Stimulated activated CD8-positive, alpha-beta memory T cell treated with anti-CD3 and anti-CD28 coated beads, Interleukin-4, amount 100 ng/mL, for 4 hours (primary cell): ENCODE data around the gene BPI.
"Not testable (repeated sequence)": the region's sequence is repeated elsewhere in the genome, so short reads cannot be mapped to it uniquely, and the experiment has no call there.

Experiments used
- DNase-seq, 2 donors: peaks; one replicate each; pipeline ENCODE4 v3.0.0-alpha.2; 2020; ENCODE audit warnings: low read depth in 2 of 2, low spot score in 1 of 2

Gene BPI

DNA sequence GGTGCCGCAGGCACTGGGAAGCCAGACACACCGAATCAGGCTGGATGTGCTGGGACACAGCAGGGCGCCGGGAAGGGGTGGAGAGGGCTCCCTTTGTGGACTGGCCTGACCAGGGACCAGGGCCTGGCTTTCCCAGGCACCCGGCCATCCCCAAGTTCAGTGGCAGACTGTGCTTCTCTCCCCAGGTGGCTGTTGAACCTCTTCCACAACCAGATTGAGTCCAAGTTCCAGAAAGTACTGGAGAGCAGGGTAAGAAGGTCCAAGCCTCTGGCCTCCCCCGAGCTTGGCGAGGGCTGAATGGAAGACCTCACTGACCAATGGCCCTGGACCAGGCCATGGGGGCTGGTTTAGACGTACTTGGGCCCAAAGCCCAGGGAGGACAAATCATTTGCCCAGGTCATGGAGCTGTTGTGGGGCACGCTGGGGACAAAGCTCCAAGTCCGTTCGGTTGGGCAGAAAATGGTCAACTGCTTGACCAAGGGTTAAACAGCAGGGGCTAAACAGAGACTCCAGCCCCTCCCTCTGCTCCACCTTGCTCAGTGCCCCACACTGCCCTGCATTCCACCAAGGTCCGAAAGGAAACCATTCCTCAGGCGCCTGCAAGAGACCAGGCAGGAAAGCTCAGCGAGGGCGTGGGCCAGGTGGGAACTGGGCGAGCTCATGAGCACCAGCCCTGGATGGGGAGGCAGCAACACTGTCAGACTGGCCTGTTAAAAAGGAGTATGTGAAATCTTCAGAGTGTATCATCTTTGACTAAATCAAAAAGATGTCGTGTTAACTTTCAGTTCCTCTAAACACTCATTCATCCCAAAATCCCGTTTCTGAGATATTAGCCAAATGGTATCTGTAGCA, 51.4 kb downstream of the BPI start:
- DNase-seq = no peak

DNA sequence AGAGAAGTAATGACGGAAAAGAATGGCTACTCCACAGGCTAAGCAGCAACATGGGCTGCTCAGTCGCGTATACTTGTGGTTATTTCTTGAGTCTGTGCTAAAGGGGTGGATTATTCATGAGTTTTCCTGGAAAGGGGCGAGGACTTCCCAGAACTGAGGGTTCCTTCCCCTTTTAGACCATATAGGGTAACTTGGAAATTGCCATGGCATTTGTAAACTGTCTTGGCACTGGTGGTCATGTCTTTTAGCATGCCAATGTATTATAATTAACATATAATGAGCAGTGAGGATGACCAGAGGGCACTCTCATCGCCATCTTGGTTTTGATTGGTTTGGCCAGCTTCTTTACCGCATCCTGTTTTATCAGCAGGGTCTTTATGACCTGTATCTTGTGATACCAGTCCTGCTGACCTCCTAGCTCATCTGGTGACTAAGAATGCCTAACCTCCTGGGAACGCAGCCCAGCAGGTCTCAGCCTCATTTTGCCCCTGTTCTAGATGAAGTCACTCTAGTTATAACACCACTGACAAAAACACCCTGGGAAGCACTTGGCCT, 53.8 kb downstream of the BPI start:
- no peak for DNase-seq

DNA sequence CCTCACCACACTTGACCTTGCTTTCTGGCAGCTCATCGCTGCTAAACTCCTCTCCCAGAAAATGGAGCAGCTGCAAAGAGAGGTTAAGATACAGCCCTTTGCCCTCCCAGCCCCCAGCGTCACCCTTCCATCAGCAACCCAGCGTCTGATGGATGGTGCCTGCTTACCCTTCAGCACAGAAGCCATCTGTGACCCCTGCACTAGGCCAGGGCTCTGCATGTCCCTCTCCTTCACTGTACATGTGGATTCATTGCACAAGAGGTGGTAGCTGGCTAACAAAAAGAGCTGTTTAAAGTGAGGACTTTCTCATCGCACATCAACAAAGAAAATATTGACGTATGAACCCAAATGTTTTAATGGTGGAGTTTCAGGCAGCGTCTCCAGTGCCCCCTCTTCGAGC, 54.6 kb downstream of the BPI start:
- no peak for DNase-seq

DNA sequence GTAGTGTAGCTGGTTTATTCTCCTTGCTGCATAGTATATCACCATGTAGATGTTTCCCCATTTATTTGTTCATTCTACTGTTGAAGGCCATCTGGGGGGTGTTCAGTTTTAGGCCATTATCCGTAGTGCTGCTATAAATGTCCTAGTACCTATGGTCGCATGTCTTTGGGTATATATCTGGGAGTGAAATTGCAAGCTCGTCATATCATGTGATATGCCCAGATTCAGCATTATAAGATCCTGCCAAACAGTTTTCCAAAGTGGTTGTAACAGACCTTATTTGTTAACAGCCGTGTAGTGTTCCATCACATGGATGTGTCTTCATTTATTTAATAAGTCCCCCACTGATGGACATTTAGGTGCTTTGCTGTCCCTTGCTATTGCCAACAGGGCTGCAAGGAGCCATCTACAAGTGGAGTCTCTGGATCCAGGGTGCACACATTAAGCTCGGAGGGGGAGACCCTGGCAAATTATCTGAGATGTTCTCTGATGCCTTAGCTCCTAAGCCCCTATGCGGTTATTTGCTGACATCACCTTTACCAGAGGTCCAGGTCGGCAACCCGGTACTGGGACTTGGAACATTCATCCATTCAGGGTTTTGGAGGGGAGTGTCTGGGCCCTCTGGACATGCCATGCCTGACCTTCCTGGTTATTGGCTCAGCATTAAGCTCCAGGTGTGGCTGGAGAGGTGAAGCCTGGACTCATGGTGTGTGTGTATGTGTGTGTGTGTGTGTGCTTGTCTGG, 59.2 kb downstream of the BPI start:
- DNase-seq = no peak

DNA sequence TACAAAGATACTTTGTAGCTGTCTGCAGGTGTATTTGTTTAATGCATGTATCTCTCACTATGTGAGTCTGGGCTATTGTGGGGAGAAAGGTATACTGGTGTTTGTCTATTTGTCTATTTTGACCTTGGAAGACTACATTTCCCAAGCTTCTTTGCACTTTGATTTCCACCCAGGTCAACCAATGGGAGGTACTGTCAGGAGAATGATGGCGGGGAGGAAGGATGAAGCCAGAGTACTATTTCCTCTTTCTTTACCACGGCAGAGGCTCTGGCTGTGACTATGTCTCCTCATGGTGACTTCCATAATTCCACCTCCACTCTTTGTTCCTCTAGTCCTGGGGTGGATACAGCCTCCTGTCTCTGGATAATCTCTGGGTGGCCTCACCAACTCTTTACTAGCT, 65.4 kb downstream of the BPI start:
- DNase-seq = no peak

DNA sequence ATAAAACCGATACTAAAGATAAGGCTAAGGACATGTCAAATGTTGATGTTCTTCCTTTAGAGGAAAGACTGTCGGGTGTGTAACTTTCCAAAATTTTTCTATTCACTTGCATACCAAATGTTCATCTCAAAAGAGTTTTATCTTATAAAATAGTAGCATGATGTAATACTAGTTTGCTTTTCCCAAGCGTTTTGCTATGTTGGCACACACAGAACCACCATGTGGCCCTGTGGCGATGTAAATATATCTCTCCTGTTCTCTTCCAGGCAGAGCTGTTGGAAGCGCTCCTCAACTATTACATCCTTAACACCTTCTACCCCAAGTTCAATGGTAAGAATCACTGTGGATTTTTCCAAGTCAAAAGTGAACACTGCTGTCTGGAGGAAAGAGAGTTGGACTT, 68.8 kb downstream of the BPI start:
- no peak for DNase-seq

DNA sequence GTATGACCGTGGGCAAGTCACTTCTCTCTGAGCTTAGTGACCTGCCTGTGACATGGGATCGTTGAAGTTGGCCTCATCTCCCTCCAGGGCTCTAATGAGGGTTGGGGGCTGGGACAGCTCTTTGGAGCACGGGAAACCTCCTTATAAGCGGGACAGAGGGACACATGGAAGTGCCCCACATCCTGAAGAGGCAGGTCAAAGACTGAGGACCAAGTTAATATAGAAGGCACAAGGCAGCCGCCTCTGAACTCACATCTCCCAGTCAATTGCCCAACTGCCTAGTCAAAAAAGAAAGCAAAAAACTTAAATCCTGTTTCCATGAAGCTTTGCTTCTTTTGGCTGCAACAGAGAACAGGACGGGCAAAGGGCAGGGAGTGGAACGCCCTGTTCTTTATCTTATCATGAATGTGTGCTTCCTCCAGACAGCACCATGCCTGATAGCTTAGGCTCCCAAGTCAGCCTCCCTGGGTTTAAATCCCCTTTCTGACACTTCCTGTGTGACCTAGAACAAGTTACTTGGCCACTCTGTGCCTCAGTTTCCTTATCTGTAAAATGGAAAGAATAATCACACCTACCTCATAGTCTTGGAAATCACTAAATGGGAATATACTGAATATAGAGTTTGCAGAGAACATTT, 69.4 kb downstream of the BPI start:
- DNase-seq = no peak

DNA sequence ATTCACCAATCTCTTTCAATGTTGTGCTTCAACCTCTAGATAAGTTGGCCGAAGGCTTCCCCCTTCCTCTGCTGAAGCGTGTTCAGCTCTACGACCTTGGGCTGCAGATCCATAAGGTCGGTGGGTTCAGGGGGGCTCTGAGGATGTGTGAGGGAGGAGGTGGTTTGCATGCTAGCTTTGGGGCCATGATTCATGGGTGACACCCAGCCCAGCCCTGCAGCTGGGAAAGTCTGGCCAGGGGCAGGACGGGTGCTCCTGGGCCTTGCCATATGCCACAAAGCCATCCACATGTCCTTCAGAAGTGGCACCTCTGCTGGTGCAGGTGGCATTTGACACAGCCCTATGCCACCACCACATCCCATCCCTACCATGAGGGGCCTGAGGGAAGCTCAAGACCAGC, 69.9 kb downstream of the BPI start:
- DNase-seq = no peak

DNA sequence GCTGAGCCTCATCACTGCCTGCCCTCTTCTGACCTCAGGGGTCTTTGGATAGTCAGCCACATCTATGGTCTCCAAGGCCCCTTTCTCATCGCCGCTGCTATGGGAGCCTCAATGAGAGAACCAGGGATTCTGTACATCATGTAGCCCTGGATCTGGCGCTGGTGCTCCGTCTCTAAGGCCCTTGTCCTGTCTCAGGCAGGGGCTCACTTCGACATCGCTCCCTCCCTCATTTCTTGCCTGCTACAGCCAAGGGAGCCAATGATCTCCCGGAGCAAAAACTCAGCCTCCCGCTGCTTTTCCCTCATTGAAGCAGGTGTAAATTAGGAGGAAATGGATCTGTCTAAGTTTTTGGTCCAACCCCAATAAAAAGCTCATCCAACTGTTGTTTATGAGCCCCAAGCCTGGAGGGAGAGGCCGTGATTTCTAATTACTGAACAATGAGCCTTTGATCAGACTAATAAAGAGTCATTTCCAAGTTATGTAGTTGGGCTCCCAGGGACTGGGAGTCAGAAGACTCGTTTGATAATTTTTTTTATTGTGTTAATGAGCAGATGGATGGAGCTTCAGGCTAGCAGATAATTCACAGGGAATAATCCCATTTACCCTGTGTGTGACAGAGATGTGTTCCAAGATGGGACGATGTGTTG, 73.2 kb downstream of the BPI start:
- no peak for DNase-seq

DNA sequence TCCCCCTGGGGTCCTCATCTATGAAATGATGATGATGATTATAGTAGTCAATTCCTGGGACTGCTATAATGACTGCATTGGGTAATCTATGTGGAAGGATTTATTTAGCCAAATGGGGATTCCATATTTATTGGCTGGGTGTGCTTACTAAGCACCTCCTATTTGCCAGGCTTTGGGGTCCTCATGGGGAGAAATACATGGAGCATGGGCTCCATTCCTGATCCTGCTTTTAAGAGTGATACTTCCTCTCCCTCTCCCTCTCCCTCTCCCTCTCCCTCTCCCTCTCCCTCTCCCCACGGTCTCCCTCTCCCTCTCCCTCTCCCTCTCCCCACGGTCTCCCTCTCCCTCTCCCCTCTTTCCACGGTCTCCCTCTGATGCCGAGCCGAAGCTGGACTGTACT, 73.9 kb downstream of the BPI start:
- DNase-seq = not testable (repeated sequence)

DNA sequence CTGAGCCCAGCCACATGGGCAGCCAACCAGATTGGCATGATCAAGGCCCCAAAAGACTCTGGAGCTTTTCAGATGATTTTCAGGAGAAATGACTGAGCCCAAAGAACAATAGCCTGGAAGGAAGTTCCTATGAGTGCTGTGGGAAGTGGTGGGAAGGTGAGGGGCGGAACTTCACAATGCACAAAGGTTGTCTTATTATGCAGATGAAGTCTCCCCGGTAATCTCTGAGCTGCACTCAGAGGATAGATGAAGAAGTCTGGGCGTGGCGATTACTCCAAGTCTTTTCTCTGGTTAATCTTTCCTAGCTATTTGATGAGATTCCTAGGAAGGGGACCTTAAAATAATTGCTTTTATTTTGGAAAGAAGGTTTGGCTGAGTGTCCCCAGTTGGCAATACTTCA, 79.2 kb downstream of the BPI start:
- DNase-seq = no peak

DNA sequence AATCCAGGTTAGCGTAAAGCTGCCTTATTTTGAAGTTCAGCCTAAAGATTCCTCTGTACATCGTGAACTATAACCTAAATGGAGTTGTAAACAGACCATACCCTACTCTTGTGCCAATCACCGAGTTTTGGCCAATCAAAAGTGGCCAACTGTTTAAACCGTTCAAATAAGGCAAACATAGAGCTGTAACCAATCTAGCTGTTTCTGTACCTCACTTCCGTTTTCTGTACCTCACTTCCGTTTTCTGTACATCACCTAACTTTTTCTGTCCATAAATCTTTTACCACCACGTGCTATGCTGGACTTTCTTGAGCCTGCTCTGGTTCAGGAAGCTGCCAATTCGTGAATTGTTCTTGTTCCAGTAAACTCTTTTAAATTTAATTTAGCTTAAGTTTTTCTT, 82.0 kb downstream of the BPI start:
- no peak for DNase-seq

DNA sequence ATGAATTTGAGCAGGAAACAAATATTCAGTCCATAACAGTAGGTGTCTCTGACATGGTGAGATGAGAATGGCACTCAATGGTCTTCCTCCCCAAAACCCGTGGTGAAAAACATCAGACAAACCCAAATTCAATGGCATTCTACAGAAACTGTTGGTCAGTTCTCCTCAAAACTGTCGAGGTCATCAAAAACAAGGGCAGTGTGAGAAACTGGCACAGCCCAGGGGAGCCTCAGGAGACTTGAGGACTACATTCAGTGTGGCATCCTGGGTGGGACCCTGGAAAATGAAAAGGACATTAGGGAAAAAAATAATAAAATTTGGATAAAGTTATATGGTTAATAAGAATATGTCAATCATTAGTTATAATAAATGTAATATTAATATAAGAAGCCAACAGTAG, 82.9 kb downstream of the BPI start:
- no peak for DNase-seq
